Smooth muscle cell (in vitro differentiated cells): Measurements from ENCODE around the gene TLR4. TPM values are rescaled to one million over a fixed set of nuclear protein-coding genes. Genes with fewer than 3 reads are reported as not detected.

Source experiments
- DNase-seq: peaks from one replicate; lab custom pipeline; 2025; ENCODE audit not compliant: unreplicated experiment; lab: John Stamatoyannopoulos, UW
- H2AFZ ChIP-seq: fragments of 200-600 bp; sonication (generic); 2 replicates; pipeline ENCODE4 v1.6.0; 2016; ENCODE audit warnings: antibody characterized with exemption, low read depth, mild to moderate bottlenecking
- H3F3A ChIP-seq: fragments of 200-600 bp; sonication (generic); 2 replicates; pipeline ENCODE4 v1.6.0; 2017; ENCODE audit warnings: antibody characterized with exemption, low read depth
- H3K27ac ChIP-seq: fragments of 200-600 bp; sonication (generic); 2 replicates; pipeline ENCODE4 v1.5.1; 2016; ENCODE audit warnings: low read depth, mild to moderate bottlenecking
- H3K27me3 ChIP-seq: fragments of 200-600 bp; sonication (generic); 2 replicates; pipeline ENCODE4 v1.6.1; 2016; ENCODE audit warnings: low read depth, mild to moderate bottlenecking
- H3K36me3 ChIP-seq: fragments of 200-600 bp; sonication (generic); 2 replicates; pipeline ENCODE4 v1.5.1; 2016; ENCODE audit warnings: low read depth
- H3K4me1 ChIP-seq: fragments of 200-600 bp; sonication (generic); 2 replicates; pipeline ENCODE4 v1.5.1; 2016; ENCODE audit warnings: low read depth
- H3K4me2 ChIP-seq: fragments of 200-600 bp; sonication (generic); 2 replicates; pipeline ENCODE4 v1.6.0; 2016; ENCODE audit warnings: mild to moderate bottlenecking
- H3K4me3 ChIP-seq: fragments of 200-600 bp; sonication (generic); 2 replicates; pipeline ENCODE4 v1.5.1; 2016; ENCODE audit warnings: mild to moderate bottlenecking
- H3K79me2 ChIP-seq: fragments of 200-600 bp; sonication (generic); 2 replicates; pipeline ENCODE4 v1.6.0; 2016; ENCODE audit warnings: low read depth, mild to moderate bottlenecking
- H3K9ac ChIP-seq: fragments of 200-600 bp; sonication (generic); 2 replicates; pipeline ENCODE4 v1.6.0; 2016; ENCODE audit warnings: low read depth
- H3K9me3 ChIP-seq: fragments of 200-600 bp; sonication (generic); replicated peaks from 2 replicates; pipeline ENCODE4 v1.5.1; 2016; ENCODE audit warnings: low read depth
- H4K20me1 ChIP-seq: fragments of 200-600 bp; sonication (generic); 2 replicates; pipeline ENCODE4 v1.6.0; 2016; ENCODE audit warnings: low read depth
- WGBS: methylation state at CpG from one replicate; pipeline ENCODE4 v1.1.7; 2016; ENCODE audit warnings: low lambda C conversion rate; 5-methylcytosine and 5-hydroxymethylcytosine counted together
- polyA plus RNA-seq: library from polyadenylated mRNA; unstranded; fragments of >200 nt; fragmentation: Nextera tagmentation; extraction: Ambion mirVana; gene quantifications from 2 replicates; pipeline ENCODE4 v1.2.1, GENCODE V29; 2016
- total RNA-seq: library from RNA; depleted of rRNA; stranded (reverse); fragments of >200 nt; gene quantifications from 2 replicates; pipeline ENCODE4 v1.2.3, GENCODE V29; 2014
- TF ChIP-seq, protein P1 (sequence below): fragments of 200-600 bp; sonication (generic); IDR thresholded peaks from 2 replicates; pipeline ENCODE4 v1.5.1; 2017; ENCODE audit warnings: borderline replicate concordance, mild to moderate bottlenecking, antibody characterized with exemption; ENCODE audit not compliant: insufficient read depth, poor library complexity, severe bottlenecking

Gene TLR4
- total and polyA plus RNA-seq, 2 experiments from 2014 or later, result 6.9 to 16.0 TPM

DNA sequence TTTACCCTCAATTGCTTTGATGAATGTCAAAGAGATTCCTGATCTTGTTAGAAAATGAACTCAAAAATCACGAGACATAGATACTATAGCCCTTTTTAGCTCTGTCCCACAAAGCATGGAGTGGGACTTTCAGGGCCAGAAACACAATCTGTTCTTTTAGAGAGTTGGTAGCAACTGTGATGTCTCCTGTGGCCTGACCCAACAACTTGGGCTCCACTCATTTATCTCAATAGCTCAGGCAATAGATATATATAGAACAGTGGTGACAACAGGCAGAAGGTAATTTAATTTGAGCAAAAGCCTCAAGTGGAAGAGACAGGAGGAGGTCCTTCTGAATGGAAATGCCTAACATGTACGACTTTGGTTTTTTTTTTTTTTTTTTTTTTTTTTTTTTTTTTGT is 25.2 kb downstream of the TLR4 start:
- TF ChIP-seq, protein P1, sequence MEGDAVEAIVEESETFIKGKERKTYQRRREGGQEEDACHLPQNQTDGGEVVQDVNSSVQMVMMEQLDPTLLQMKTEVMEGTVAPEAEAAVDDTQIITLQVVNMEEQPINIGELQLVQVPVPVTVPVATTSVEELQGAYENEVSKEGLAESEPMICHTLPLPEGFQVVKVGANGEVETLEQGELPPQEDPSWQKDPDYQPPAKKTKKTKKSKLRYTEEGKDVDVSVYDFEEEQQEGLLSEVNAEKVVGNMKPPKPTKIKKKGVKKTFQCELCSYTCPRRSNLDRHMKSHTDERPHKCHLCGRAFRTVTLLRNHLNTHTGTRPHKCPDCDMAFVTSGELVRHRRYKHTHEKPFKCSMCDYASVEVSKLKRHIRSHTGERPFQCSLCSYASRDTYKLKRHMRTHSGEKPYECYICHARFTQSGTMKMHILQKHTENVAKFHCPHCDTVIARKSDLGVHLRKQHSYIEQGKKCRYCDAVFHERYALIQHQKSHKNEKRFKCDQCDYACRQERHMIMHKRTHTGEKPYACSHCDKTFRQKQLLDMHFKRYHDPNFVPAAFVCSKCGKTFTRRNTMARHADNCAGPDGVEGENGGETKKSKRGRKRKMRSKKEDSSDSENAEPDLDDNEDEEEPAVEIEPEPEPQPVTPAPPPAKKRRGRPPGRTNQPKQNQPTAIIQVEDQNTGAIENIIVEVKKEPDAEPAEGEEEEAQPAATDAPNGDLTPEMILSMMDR, result no peak
- no peak overlapping the region for H2AFZ ChIP-seq
- DNase-seq, result no peak
- WGBS, result 95% methylated on average over 2 of the region's 2 CpGs
- no peaks in the 10 kb centered on the region for H3K79me2 ChIP-seq
- H3K9ac ChIP-seq, result no peak overlapping the region
- no peak overlapping the region for H3K27ac ChIP-seq
- H3F3A ChIP-seq, result no peaks in the 10 kb centered on the region
- H3K27me3 ChIP-seq, result no peaks in the 10 kb centered on the region
- H4K20me1 ChIP-seq, result no peaks in the 10 kb centered on the region
- no peak overlapping the region for H3K4me2 ChIP-seq
- H3K9me3 ChIP-seq, result no peaks in the 10 kb centered on the region
- no peaks in the 10 kb centered on the region for H3K36me3 ChIP-seq
- H3K4me3 ChIP-seq, result no peak overlapping the region
- H3K4me1 ChIP-seq, result no peaks in the 10 kb centered on the region

DNA sequence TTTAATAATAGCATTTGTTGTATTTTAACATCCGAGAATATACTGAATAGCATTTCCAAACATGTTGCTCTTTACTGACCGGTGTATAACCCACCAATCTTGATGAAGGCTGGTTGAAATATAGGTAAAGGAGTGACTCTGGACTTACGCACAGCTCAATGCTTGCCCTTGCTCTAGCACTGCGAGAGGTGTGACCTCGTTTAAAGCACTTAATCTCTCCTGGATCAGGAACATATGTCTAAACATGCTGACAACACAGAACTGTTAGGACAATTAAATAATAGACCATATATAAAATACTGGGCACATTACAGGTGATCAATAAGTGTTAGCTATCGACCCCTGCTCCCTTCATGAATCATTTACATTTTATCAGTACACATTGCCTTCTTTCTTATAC is 28.3 kb downstream of the TLR4 start:
- Histone ChIP-seq H3K79me2 (no peaks in the 10 kb centered on the region), H3K4me2 (no peak overlapping the region), H3F3A (no peaks in the 10 kb centered on the region), H4K20me1 (no peaks in the 10 kb centered on the region), H3K27me3 (no peaks in the 10 kb centered on the region), H3K36me3 (no peaks in the 10 kb centered on the region), H3K4me3 (no peak overlapping the region), H2AFZ (no peak overlapping the region), H3K9me3 (no peaks in the 10 kb centered on the region), H3K27ac (no peak overlapping the region), H3K9ac (no peak overlapping the region), H3K4me1 (no peaks in the 10 kb centered on the region)
- DNase-seq, result no peak
- TF ChIP-seq, protein P1, result no peak
- WGBS, result 92% methylated on average over 6 of the region's 6 CpGs

DNA sequence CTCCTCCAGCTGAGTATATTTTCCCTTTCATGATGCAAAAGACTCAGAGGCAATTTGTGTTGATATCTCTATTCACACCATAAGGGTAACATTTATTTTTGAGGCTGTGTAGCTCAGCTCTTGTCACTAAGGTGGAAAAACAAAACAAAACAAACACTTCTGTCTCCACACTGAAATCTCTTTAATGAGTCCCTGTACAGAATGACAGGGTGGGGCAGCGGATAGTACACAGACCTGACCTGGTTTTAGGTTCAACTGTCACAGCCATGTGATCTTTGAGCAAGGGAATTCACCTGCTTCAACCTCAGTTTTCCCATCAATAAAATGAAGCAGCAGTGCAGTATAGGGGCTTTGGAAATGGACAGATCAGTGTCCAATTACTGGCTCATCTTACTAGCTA is 29.3 kb downstream of the TLR4 start:
- no peak overlapping the region for H2AFZ ChIP-seq
- no peaks in the 10 kb centered on the region for H3F3A ChIP-seq
- no peaks in the 10 kb centered on the region for H3K27me3 ChIP-seq
- TF ChIP-seq, protein P1, result no peak
- H4K20me1 ChIP-seq, result no peaks in the 10 kb centered on the region
- DNase-seq, result no peak
- H3K36me3 ChIP-seq, result no peaks in the 10 kb centered on the region
- WGBS, result 96% methylated on average over 1 of the region's 1 CpG
- H3K4me2 ChIP-seq, result no peak overlapping the region
- H3K9me3 ChIP-seq, result no peaks in the 10 kb centered on the region
- no peaks in the 10 kb centered on the region for H3K4me1 ChIP-seq
- no peak overlapping the region for H3K9ac ChIP-seq
- H3K27ac ChIP-seq, result no peak overlapping the region
- H3K79me2 ChIP-seq, result no peaks in the 10 kb centered on the region
- H3K4me3 ChIP-seq, result no peak overlapping the region

DNA sequence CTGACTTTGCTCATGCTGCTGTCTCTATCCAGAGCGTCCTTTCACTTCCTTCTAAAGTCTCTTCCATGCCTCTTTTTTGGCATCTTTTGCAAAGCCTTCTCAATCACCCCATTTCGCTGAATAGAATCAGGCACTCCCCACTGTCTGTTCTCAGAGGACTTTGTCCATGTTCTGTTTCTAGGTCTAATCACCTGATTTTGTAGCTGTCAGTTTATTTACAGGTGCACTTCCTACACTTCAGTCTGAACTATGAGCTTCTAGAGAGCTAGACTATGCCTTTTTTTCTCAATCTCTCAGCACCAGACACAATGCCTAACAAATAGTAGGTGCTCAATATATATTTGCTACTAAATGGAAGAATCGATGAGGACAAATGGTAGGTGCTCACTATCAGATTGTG is 29.9 kb downstream of the TLR4 start:
- DNase-seq, result no peak
- H3K4me2 ChIP-seq, result no peak overlapping the region

More for the DNA sequence above, 29.9 kb downstream of the TLR4 start:
- no peaks in the 10 kb centered on the region for H3K9me3 ChIP-seq
- TF ChIP-seq, protein P1, result no peak
- no peaks in the 10 kb centered on the region for H3F3A ChIP-seq
- no peaks in the 10 kb centered on the region for H3K36me3 ChIP-seq
- H3K79me2 ChIP-seq, result no peaks in the 10 kb centered on the region
- H2AFZ ChIP-seq, result no peak overlapping the region
- H3K4me1 ChIP-seq, result no peaks in the 10 kb centered on the region
- no peaks in the 10 kb centered on the region for H4K20me1 ChIP-seq
- no peak overlapping the region for H3K4me3 ChIP-seq
- no peaks in the 10 kb centered on the region for H3K27me3 ChIP-seq
- no peak overlapping the region for H3K27ac ChIP-seq
- no peak overlapping the region for H3K9ac ChIP-seq
- WGBS, result 91% methylated on average over 3 of the region's 3 CpGs
